ENCODE data around the gene MUC3A.

Gene MUC3A

DNA sequence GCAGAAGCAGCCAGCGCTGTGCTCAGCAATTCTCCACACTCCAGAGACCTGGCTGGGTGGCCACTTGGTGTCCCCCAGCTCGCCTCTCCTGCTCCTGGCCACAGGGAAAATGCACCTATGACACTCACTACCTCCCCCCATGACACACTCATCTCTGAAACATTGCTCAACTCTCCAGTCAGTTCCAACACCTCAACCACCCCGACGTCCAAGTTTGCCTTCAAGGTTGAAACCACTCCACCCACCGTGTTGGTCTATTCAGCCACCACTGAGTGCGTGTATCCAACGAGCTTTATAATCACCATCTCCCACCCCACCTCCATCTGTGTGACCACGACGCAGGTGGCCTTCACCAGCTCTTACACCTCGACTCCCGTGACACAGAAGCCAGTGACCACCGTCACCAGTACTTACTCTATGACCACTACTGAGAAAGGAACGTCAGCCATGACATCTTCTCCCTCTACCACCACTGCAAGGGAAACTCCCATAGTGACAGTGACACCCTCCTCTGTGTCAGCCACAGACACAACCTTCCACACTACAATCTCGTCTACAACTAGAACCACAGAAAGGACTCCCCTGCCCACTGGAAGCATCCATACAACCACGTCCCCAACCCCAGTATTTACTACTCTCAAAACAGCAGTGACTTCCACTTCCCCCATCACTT, 2.7 kb downstream of the MUC3A start:
- H3K4me3 ChIP-seq (ENCODE audit: low read depth, low read length): no peak overlapping the region
- no peak for DNase-seq (ENCODE audit: low read depth)
- no peak for TF ChIP-seq MYC (IDR thresholded peaks at IDR 0.05; ENCODE audit: low read depth, low read length)

DNA sequence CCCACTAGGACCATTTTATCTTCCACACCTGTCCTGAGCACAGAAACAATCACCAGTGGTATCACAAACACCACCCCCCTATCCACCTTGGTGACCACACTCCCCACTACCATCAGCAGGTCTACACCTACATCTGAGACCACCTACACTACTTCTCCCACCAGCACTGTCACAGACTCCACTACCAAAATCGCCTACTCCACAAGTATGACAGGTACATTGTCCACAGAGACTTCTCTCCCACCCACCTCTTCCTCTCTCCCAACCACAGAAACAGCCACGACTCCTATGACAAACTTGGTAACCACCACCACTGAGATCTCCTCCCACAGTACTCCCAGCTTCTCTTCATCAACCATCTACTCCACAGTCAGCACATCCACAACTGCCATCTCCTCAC, 3.3 kb downstream of the MUC3A start:
- H3K4me3 ChIP-seq (ENCODE audit: low read depth, low read length): no peak overlapping the region
- TF ChIP-seq, protein P1, sequence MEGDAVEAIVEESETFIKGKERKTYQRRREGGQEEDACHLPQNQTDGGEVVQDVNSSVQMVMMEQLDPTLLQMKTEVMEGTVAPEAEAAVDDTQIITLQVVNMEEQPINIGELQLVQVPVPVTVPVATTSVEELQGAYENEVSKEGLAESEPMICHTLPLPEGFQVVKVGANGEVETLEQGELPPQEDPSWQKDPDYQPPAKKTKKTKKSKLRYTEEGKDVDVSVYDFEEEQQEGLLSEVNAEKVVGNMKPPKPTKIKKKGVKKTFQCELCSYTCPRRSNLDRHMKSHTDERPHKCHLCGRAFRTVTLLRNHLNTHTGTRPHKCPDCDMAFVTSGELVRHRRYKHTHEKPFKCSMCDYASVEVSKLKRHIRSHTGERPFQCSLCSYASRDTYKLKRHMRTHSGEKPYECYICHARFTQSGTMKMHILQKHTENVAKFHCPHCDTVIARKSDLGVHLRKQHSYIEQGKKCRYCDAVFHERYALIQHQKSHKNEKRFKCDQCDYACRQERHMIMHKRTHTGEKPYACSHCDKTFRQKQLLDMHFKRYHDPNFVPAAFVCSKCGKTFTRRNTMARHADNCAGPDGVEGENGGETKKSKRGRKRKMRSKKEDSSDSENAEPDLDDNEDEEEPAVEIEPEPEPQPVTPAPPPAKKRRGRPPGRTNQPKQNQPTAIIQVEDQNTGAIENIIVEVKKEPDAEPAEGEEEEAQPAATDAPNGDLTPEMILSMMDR (IDR thresholded peaks at IDR 0.05; ENCODE audit: low read depth, low read length): no peak
- TF ChIP-seq, protein P2, sequence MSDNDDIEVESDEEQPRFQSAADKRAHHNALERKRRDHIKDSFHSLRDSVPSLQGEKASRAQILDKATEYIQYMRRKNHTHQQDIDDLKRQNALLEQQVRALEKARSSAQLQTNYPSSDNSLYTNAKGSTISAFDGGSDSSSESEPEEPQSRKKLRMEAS (IDR thresholded peaks at IDR 0.05; ENCODE audit: low read depth, low read length): no peak
- TF ChIP-seq POLR2A (IDR thresholded peaks at IDR 0.05; ENCODE audit: extremely low read depth, insufficient read length) (no peak), MYC (IDR thresholded peaks at IDR 0.05; ENCODE audit: low read depth, low read length) (no peak)
- no peak for DNase-seq (ENCODE audit: low read depth)

DNA sequence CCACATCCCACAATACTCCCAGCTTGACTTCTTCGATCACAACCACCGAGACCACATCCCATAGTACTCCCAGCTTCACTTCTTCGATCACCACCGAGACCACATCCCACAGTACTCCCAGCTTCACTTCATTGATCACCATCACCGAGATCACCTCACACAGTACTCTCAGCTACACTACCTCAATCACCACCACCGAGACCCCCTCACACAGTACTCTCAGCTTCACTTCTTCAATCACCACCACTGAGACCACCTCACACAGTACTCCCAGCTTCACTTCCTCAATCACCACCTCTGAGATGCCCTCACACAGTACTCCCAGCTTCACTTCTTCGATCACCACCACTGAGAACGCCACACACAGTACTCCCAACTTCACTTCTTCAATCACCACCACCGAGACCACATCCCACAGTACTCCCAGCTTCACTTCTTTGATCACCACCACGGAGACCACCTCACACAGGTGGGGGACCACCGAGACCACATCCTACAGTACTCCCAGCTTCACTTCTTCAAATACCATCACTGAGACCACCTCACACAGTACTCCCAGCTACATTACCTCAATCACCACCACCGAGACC, 8.6 kb downstream of the MUC3A start:
- TF ChIP-seq POLR2A (IDR thresholded peaks at IDR 0.05; ENCODE audit: extremely low read depth, insufficient read length): no peak
- TF ChIP-seq, protein P2 (IDR thresholded peaks at IDR 0.05; ENCODE audit: low read depth, low read length): no peak
- no peak overlapping the region for H3K4me3 ChIP-seq (ENCODE audit: low read depth, low read length)
- DNase-seq (ENCODE audit: low read depth): peak; percentile 45

DNA sequence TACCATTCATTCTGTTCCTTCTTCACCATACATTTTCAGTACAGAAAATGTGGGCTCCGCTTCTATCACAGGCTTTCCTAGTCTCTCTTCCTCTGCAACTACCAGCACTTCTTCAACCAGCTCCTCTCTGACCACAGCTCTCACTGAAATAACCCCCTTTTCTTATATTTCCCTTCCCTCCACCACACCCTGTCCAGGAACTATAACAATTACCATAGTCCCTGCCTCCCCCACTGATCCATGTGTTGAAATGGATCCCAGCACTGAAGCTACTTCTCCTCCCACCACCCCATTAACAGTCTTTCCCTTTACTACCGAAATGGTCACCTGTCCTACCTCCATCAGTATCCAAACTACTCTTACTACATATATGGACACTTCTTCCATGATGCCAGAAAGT, 10.6 kb downstream of the MUC3A start:
- no peak overlapping the region for H3K4me3 ChIP-seq (ENCODE audit: low read depth, low read length)
- no peak for DNase-seq (ENCODE audit: low read depth)
- TF ChIP-seq MYC (IDR thresholded peaks at IDR 0.05; ENCODE audit: low read depth, low read length): no peak
- no peak for TF ChIP-seq POLR2A (IDR thresholded peaks at IDR 0.05; ENCODE audit: extremely low read depth, insufficient read length)
- TF ChIP-seq, protein P1 (IDR thresholded peaks at IDR 0.05; ENCODE audit: low read depth, low read length): no peak
- TF ChIP-seq, protein P2 (IDR thresholded peaks at IDR 0.05; ENCODE audit: low read depth, low read length): no peak

DNA sequence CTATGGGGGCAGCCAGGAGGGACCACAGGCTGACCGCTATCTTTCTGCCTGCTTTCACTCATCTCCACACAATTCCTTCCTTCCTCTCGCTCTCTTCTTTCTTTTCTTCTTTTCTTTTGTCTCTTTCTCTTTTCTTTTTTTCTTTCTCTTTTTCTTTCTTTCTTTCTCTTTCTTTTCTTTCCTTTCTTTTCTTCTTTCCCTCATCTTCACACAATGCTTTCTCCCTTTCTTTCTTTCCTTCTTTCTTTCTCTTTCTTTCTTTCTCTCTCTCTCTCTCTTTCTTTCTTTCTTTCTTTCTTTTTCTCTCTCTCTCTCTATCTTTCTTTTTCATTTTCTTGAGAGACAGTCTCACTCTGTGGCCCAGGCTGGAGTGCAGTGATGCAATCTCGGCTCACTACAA, 13.2 kb downstream of the MUC3A start:
- TF ChIP-seq, protein P2 (IDR thresholded peaks at IDR 0.05; ENCODE audit: low read depth, low read length): no peak
- TF ChIP-seq MYC (IDR thresholded peaks at IDR 0.05; ENCODE audit: low read depth, low read length): no peak
- no peak for TF ChIP-seq POLR2A (IDR thresholded peaks at IDR 0.05; ENCODE audit: extremely low read depth, insufficient read length)
- TF ChIP-seq, protein P1 (IDR thresholded peaks at IDR 0.05; ENCODE audit: low read depth, low read length): no peak
- no peak overlapping the region for H3K4me3 ChIP-seq (ENCODE audit: low read depth, low read length)
- DNase-seq (ENCODE audit: low read depth): no peak

DNA sequence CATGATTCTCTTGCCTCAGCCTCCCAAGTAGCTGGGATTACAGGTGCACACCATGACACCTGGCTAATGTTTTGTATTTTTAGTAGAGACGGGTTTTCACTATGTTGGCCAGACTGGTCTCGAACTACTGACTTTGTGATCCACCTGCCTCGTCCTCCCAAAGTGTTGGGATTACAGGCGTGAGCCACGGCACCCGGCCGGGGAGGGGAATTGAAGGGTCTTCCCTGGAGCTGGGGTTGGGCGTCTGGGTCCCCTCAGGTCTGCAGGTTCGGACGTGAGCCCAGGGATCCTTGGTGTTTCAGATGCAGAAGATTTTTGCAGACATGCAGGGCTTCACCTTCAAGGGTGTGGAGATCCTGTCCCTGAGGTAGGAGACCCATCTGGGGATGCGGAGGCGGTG, 14.1 kb downstream of the MUC3A start:
- no peak for DNase-seq (ENCODE audit: low read depth)
- H3K4me3 ChIP-seq (ENCODE audit: low read depth, low read length): no peak overlapping the region
- TF ChIP-seq, protein P1 (IDR thresholded peaks at IDR 0.05; ENCODE audit: low read depth, low read length): no peak
- no peak for TF ChIP-seq MYC (IDR thresholded peaks at IDR 0.05; ENCODE audit: low read depth, low read length)
- TF ChIP-seq POLR2A (IDR thresholded peaks at IDR 0.05; ENCODE audit: extremely low read depth, insufficient read length): no peak
- TF ChIP-seq, protein P2 (IDR thresholded peaks at IDR 0.05; ENCODE audit: low read depth, low read length): no peak

Measured in NB4 (cell line).